ENCODE results near the gene SLC49A4. TPM values are rescaled to one million over a fixed set of nuclear protein-coding genes. Genes with fewer than 3 reads are reported as not detected.

Gene SLC49A4
- total and polyA plus RNA-seq, 2 of the 8 experiments (the other 6 are each of a cell fraction or from before 2014, with no cell fraction given), result 9.5 to 10.2 TPM

- TF ChIP-seq, protein P1, sequence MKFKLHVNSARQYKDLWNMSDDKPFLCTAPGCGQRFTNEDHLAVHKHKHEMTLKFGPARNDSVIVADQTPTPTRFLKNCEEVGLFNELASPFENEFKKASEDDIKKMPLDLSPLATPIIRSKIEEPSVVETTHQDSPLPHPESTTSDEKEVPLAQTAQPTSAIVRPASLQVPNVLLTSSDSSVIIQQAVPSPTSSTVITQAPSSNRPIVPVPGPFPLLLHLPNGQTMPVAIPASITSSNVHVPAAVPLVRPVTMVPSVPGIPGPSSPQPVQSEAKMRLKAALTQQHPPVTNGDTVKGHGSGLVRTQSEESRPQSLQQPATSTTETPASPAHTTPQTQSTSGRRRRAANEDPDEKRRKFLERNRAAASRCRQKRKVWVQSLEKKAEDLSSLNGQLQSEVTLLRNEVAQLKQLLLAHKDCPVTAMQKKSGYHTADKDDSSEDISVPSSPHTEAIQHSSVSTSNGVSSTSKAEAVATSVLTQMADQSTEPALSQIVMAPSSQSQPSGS (IDR thresholded peaks at IDR 0.05; ENCODE audit: low read length), result no peak
- TF ChIP-seq CEBPB (IDR thresholded peaks at IDR 0.05; ENCODE audit: low read depth, low read length) (no peak), RBBP5 (IDR thresholded peaks at IDR 0.05; ENCODE audit: borderline replicate concordance, low read depth, low read length) (no peak), PHF8 (conservative IDR thresholded peaks at IDR 0.05; ENCODE audit: low read depth, low read length) (no peak), POLR2AphosphoS5 (IDR thresholded peaks at IDR 0.05; ENCODE audit: low read depth, low read length) (no peak)
These were observed 35.9 kb upstream of the SLC49A4 start (continued) for GRCh38 chr3:122758877-122759560.

Data from H1 (cell line).